HS-27A (cell line): ENCODE measurements around the gene LIG1.
A peak's percentile ranks its signal among the peaks of the same experiment; 100 is the strongest.
"Not testable (repeated sequence)": the region's sequence is repeated elsewhere in the genome, so short reads cannot be mapped to it uniquely, and the experiment has no call there.

Experiments used
- DNase-seq: peaks from one replicate; pipeline ENCODE4 v3.0.0-alpha.2; 2012; ENCODE audit warnings: low read depth, missing footprints

The LIG1 gene

GRCh38 chr19:48121909-48122371, 48.2 kb downstream of the LIG1 start:
- no peak for DNase-seq

- DNase-seq, result no peak
Measured at GRCh38 chr19:48121066-48121465, 49.1 kb downstream of the LIG1 start.

GRCh38 chr19:48120505-48120904, 49.6 kb downstream of the LIG1 start:
- no peak for DNase-seq

GRCh38 chr19:48118131-48118517, 52.0 kb downstream of the LIG1 start:
- DNase-seq, result no peak

- no peak for DNase-seq
Measured at GRCh38 chr19:48117515-48118130, 52.5 kb downstream of the LIG1 start.

- DNase-seq, result no peak
Measured at GRCh38 chr19:48113190-48113917, 56.8 kb downstream of the LIG1 start.

GRCh38 chr19:48111280-48111679, 58.9 kb downstream of the LIG1 start:
- DNase-seq, result no peak

GRCh38 chr19:48110350-48110966, 59.7 kb downstream of the LIG1 start, which contains the start of gene PLA2G4C:
TSS of gene PLA2G4C (minus strand) at chr19:48110817. CDS start at chr19:48106529, 4,288 bp downstream.
- peak; percentile 69 for DNase-seq

GRCh38 chr19:48108997-48109782, 61.0 kb downstream of the LIG1 start:
- no peak for DNase-seq

- DNase-seq, result no peak
Measured at GRCh38 chr19:48103922-48104321, 66.2 kb downstream of the LIG1 start.

GRCh38 chr19:48102870-48103751, 67.0 kb downstream of the LIG1 start:
- no peak for DNase-seq

- no peak for DNase-seq
Measured at GRCh38 chr19:48095612-48096175, 74.5 kb downstream of the LIG1 start.

- no peak for DNase-seq
Measured at GRCh38 chr19:48094855-48095203, 75.3 kb downstream of the LIG1 start.

GRCh38 chr19:48094129-48094854, 75.9 kb downstream of the LIG1 start:
- no peak for DNase-seq

- DNase-seq, result not testable (repeated sequence)
Measured at GRCh38 chr19:48091111-48091718, 78.9 kb downstream of the LIG1 start.

GRCh38 chr19:48090281-48090802, 79.8 kb downstream of the LIG1 start:
- DNase-seq, result no peak

GRCh38 chr19:48088991-48089390, 81.2 kb downstream of the LIG1 start:
- DNase-seq, result not testable (repeated sequence)

- DNase-seq, result no peak
Measured at GRCh38 chr19:48085904-48086864, 84.0 kb downstream of the LIG1 start.
